K562 (cell line): ENCODE measurements around the gene ITPR2. TPM values are rescaled to one million over a fixed set of nuclear protein-coding genes. Genes with fewer than 3 reads are reported as not detected.

ENCODE experiments used
- ATAC-seq: fragments of 200-7000 bp; cut with Tn5 transposase; 3 replicates; pipeline ENCODE4 v1.9.1; 2020; ENCODE audit warnings: moderate library complexity
- BruUV-seq: library from RNA; stranded (reverse); fragments of 400-500 nt; replicated peaks from 2 replicates; lab custom pipeline; 2021; lab: Mats Ljungman, UMichigan
- CTCF ChIA-PET: fragments of 300-600 bp; formaldehyde crosslinking; extraction: SDS; loops from one replicate; lab custom pipeline; 2021; ENCODE audit warnings: low intra/inter-chr PET ratio; lab: Yijun Ruan, JAX
- POLR2A ChIA-PET: fragments of 300-600, 350-650 bp; sonication (Branson Sonifier 250); formaldehyde crosslinking; extraction: SDS; loops from one replicate; lab custom pipeline; 2021; ENCODE audit warnings: antibody characterized with exemption, inconsistent platforms; lab: Yijun Ruan, JAX
- DNase-seq, 4 experiments: peaks; one replicate each; pipeline versions ENCODE4 v3.0.0 to v3.0.0-alpha.2; 2011 to 2018; ENCODE audit warnings: low spot score in 3 of 4, mixed read lengths in 3 of 4; ENCODE audit errors: extremely low read depth in 1 of 4
- FAIRE-seq: peaks from 2 replicates; lab custom pipeline; 2011; peaks lifted over from hg19 to GRCh38; lab: Jason Lieb, UNC
- H2AFZ ChIP-seq: 2 replicates; pipeline ENCODE4 v1.6.0; 2011; ENCODE audit warnings: low read depth, low read length, control low read depth, inconsistent platforms
- H3K27ac ChIP-seq: fragments of 200-600 bp; 3 replicates; pipeline ENCODE4 v1.8.0; 2011; ENCODE audit warnings: low read depth, mild to moderate bottlenecking, control low read depth, inconsistent platforms, low read length, moderate library complexity, mixed read lengths; ENCODE audit errors: extremely low read depth
- H3K27me3 ChIP-seq, 2 experiments: fragments of 300-600 bp in 1 of 2; 2 replicates in 1 of 2; 3 replicates in 1 of 2; pipeline versions ENCODE4 v1.6.0 to v1.8.0; 2011; ENCODE audit warnings: inconsistent platforms in 2 of 2, low read length in 2 of 2, mild to moderate bottlenecking in 1 of 2, mixed read lengths in 1 of 2, moderate library complexity in 1 of 2; ENCODE audit not compliant: control insufficient read depth in 2 of 2, insufficient read depth in 2 of 2
- H3K36me3 ChIP-seq: fragments of 300-600 bp; 3 replicates; pipeline ENCODE4 v1.8.0; 2011; ENCODE audit warnings: mild to moderate bottlenecking, low read length, inconsistent platforms; ENCODE audit not compliant: control insufficient read depth, insufficient read depth
- H3K4me1 ChIP-seq, 2 experiments: fragments of 200-600 bp in 1 of 2; replicated peaks in 1 of 2; 2 replicates in 1 of 2; 3 replicates in 1 of 2; pipeline versions ENCODE4 v1.5.1 to v1.8.0; 2011; ENCODE audit warnings: inconsistent platforms in 2 of 2, low read length in 2 of 2, mild to moderate bottlenecking in 1 of 2, mixed read lengths in 1 of 2, moderate library complexity in 1 of 2; ENCODE audit not compliant: control insufficient read depth in 2 of 2, insufficient read depth in 2 of 2
- H3K4me2 ChIP-seq: 2 replicates; pipeline ENCODE4 v1.6.1; 2011; ENCODE audit warnings: low read length, control low read depth, inconsistent platforms, mixed read lengths; ENCODE audit not compliant: insufficient read depth
- H3K4me3 ChIP-seq: fragments of 200-600 bp; sonication (generic), shearing (Covaris generic); 2 replicates; pipeline ENCODE4 v1.5.1; 2016; ENCODE audit warnings: control low read depth, inconsistent platforms
- H3K79me2 ChIP-seq: fragments of 200-600 bp; 3 replicates; pipeline ENCODE4 v1.8.0; 2011; ENCODE audit warnings: low read length, inconsistent platforms; ENCODE audit not compliant: control insufficient read depth, insufficient read depth
- H3K9ac ChIP-seq, 2 experiments: 2 replicates each; pipeline versions ENCODE4 v1.6.0 to v1.6.1; 2011; ENCODE audit warnings: low read depth in 2 of 2, low read length in 2 of 2, control low read depth in 1 of 2, inconsistent platforms in 1 of 2, mild to moderate bottlenecking in 1 of 2, mixed read lengths in 1 of 2; ENCODE audit not compliant: insufficient read depth in 1 of 2
- H3K9me1 ChIP-seq: one replicate; pipeline ENCODE4 v1.6.0; 2011; ENCODE audit warnings: inconsistent platforms, mild to moderate bottlenecking, low read length, moderate library complexity; ENCODE audit not compliant: control insufficient read depth, insufficient read depth
- H3K9me3 ChIP-seq: replicated peaks from 2 replicates; pipeline ENCODE4 v1.5.1; 2011; ENCODE audit warnings: low read depth, low read length, inconsistent platforms; ENCODE audit not compliant: control insufficient read depth, insufficient read depth
- H4K20me1 ChIP-seq: replicated peaks from 2 replicates; pipeline ENCODE4 v1.6.1; 2011; ENCODE audit warnings: low read length, inconsistent platforms, mixed read lengths; ENCODE audit not compliant: control insufficient read depth, insufficient read depth
- CBFA2T2 ChIP-seq: fragments of 450-650 bp; conservative IDR thresholded peaks from 2 replicates; pipeline ENCODE4 v1.6.1; 2017; ENCODE audit warnings: mild to moderate bottlenecking
- HMG20B ChIP-seq: fragments of 250-450 bp; sonication (Bioruptor Pico); IDR thresholded peaks from 2 replicates; pipeline ENCODE4 v1.5.0; 2021; ENCODE audit warnings: mild to moderate bottlenecking
- JUND ChIP-seq, 2 experiments: IDR thresholded peaks; 2 replicates in 1 of 2; 3 replicates in 1 of 2; pipeline ENCODE4 v1.6.1; 2011; ENCODE audit warnings: borderline replicate concordance in 2 of 2, low read depth in 2 of 2, low read length in 2 of 2, improper control_type of control experiment in 1 of 2, missing biosample characterization in 1 of 2, missing genetic modification characterization in 1 of 2, missing genetic modification reagents in 1 of 2
- WGBS: fragments of 100-300 bp; shearing (Covaris generic); methylation state at CpG from one replicate; pipeline ENCODE4 v1.1.6; 2016; ENCODE audit warnings: low coverage, mixed read lengths; ENCODE audit not compliant: insufficient coverage; ENCODE audit errors: missing lambda C conversion rate; 5-methylcytosine and 5-hydroxymethylcytosine counted together
- in situ Hi-C: fragments of 300-500 bp; cut with MboI; formaldehyde crosslinking; loops from 4 replicates; pipeline ENCODE4 v1.15.0; 2018; ENCODE audit warnings: inconsistent platforms, mixed read lengths
- intact Hi-C: fragments of 100-400 bp; cut with micrococcal nuclease; formaldehyde crosslinking; loops from 2 replicates; pipeline ENCODE4 v1.14.2; 2022
- polyA plus RNA-seq, 8 experiments: library from polyadenylated mRNA; depleted of rRNA in 4 of 8; stranded (reverse) in 5 of 8; unstranded in 3 of 8; fragments of >200 nt; fragmentation: Nextera tagmentation in 2 of 8; fragmentation: Illumina TruSeq in 1 of 8; extraction: Ambion mirVana in 2 of 8; extraction: Trizol in 1 of 8; gene quantifications; 2 replicates each; pipeline versions ENCODE4 v1.2.1 to v1.2.3, GENCODE V29; 2011 to 2014; ENCODE audit warnings: inconsistent platforms in 1 of 8, missing spikeins in 1 of 8
- total RNA-seq, 7 experiments: library from RNA; depleted of rRNA in 6 of 7; stranded (reverse); fragments of >200 nt in 6 of 7; fragmentation: Illumina TruSeq in 2 of 7; extraction: Trizol in 2 of 7; gene quantifications; 2 replicates each; pipeline versions ENCODE4 v1.2.1 to v1.2.3, GENCODE V29; 2011 to 2021; ENCODE audit warnings: low replicate concordance in 1 of 7
- TF ChIP-seq, protein P1 (sequence below), 2 experiments: fragments of 450-650 bp in 1 of 2; IDR thresholded peaks; 2 replicates each; pipeline ENCODE4 v1.6.1; 2011 to 2017; ENCODE audit warnings: low read depth in 2 of 2, antibody characterized with exemption in 1 of 2, borderline replicate concordance in 1 of 2, low read length in 1 of 2, mild to moderate bottlenecking in 1 of 2, mixed read lengths in 1 of 2; ENCODE audit not compliant: control insufficient read depth in 1 of 2
- TF ChIP-seq, protein P2 (sequence below): fragments of 250-450 bp; sonication (Bioruptor Pico); IDR thresholded peaks from 2 replicates; pipeline ENCODE4 v1.4.0; 2020; ENCODE audit warnings: mild to moderate bottlenecking, moderate library complexity

The ITPR2 gene
- total and polyA plus RNA-seq, 9 of the 15 experiments (the other 6 are each of a cell fraction or from before 2014, with no cell fraction given): 0.21 to 3.3 (median 0.95) TPM

DNA sequence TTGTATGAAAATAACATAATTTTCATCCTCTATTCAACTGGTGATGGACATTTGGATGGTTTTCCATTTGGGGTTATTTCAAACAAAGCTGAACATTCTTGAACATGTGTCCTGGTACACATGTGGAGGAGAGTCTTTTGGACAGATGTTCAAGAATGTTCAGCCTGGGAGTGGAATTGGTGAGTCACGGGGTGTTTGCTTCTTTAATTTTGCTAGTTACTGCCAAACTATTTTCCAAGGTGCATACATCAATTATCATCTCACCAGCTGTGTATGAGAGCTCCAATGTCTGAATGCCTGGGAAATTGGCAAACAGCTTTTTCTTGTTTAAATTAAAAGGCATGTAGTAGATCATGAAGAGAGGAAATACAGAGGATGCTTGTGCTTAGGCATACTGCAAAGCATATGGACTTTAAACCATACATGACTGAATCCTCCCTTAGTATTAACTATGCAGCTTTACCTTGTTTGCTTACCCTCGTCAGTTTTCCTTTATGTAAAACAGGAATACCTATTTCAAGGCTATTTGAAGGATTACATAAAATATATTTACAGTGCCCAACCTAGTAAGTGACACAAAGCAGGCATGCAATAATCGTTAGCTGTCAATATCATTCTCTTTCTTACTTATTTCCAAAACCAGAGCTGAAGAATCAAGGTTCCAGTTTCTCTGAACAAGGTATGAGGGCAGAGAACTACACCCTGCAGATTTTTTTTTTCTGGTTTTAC, 152.1 kb downstream of the ITPR2 start:
- no peak overlapping the region for H3K4me3 ChIP-seq
- ChIA-PET CTCF (no interaction called here), POLR2A (no interaction called here)
- in situ Hi-C loops (no loop called here), intact Hi-C loops (no loop called here)
- ATAC-seq (no peak), DNase-seq (no peak), FAIRE-seq (no peak)
- H3K9me3 ChIP-seq: no peaks in the 10 kb centered on the region; the same call in 1 of the 2 replicates
- WGBS: 6% methylated on average over 3 of the region's 3 CpGs
- H3K36me3 ChIP-seq: no peaks in the 10 kb centered on the region
- no peak overlapping the region for H3K27ac ChIP-seq
- H3K27me3 ChIP-seq: no peaks in the 10 kb centered on the region; a peak in 1 of 5 replicates
- H3K9ac ChIP-seq: no peak overlapping the region
- H3K9me1 ChIP-seq: no peaks in the 10 kb centered on the region
- no peaks in the 10 kb centered on the region for H3K79me2 ChIP-seq
- no TSS peak for BruUV-seq
- TF ChIP-seq, protein P1, sequence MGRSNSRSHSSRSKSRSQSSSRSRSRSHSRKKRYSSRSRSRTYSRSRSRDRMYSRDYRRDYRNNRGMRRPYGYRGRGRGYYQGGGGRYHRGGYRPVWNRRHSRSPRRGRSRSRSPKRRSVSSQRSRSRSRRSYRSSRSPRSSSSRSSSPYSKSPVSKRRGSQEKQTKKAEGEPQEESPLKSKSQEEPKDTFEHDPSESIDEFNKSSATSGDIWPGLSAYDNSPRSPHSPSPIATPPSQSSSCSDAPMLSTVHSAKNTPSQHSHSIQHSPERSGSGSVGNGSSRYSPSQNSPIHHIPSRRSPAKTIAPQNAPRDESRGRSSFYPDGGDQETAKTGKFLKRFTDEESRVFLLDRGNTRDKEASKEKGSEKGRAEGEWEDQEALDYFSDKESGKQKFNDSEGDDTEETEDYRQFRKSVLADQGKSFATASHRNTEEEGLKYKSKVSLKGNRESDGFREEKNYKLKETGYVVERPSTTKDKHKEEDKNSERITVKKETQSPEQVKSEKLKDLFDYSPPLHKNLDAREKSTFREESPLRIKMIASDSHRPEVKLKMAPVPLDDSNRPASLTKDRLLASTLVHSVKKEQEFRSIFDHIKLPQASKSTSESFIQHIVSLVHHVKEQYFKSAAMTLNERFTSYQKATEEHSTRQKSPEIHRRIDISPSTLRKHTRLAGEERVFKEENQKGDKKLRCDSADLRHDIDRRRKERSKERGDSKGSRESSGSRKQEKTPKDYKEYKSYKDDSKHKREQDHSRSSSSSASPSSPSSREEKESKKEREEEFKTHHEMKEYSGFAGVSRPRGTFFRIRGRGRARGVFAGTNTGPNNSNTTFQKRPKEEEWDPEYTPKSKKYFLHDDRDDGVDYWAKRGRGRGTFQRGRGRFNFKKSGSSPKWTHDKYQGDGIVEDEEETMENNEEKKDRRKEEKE (IDR thresholded peaks at IDR 0.05; ENCODE audit: borderline replicate concordance in 1 of 2, control insufficient read depth in 1 of 2, low read depth in 2 of 2, low read length in 1 of 2): no peak
- TF ChIP-seq, protein P2, sequence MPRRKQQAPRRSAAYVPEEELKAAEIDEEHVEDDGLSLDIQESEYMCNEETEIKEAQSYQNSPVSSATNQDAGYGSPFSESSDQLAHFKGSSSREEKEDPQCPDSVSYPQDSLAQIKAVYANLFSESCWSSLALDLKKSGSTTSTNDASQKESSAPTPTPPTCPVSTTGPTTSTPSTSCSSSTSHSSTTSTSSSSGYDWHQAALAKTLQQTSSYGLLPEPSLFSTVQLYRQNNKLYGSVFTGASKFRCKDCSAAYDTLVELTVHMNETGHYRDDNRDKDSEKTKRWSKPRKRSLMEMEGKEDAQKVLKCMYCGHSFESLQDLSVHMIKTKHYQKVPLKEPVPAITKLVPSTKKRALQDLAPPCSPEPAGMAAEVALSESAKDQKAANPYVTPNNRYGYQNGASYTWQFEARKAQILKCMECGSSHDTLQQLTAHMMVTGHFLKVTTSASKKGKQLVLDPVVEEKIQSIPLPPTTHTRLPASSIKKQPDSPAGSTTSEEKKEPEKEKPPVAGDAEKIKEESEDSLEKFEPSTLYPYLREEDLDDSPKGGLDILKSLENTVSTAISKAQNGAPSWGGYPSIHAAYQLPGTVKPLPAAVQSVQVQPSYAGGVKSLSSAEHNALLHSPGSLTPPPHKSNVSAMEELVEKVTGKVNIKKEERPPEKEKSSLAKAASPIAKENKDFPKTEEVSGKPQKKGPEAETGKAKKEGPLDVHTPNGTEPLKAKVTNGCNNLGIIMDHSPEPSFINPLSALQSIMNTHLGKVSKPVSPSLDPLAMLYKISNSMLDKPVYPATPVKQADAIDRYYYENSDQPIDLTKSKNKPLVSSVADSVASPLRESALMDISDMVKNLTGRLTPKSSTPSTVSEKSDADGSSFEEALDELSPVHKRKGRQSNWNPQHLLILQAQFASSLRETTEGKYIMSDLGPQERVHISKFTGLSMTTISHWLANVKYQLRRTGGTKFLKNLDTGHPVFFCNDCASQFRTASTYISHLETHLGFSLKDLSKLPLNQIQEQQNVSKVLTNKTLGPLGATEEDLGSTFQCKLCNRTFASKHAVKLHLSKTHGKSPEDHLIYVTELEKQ: no peak
- no peak for TF ChIP-seq CBFA2T2
- no peak for TF ChIP-seq HMG20B (CRISPR knock-in tag)
- TF ChIP-seq JUND (IDR thresholded peaks at IDR 0.05; ENCODE audit: borderline replicate concordance, low read depth, low read length): peak; percentile 13; the same call in 1 of the 2 replicates
- TF ChIP-seq JUND (tag; IDR thresholded peaks at IDR 0.05; ENCODE audit: borderline replicate concordance, low read depth, low read length): no peak
- no peaks in the 10 kb centered on the region for H4K20me1 ChIP-seq
- no peaks in the 10 kb centered on the region; a peak in 1 of 5 replicates for H3K4me1 ChIP-seq
- H2AFZ ChIP-seq: no peak overlapping the region
- no peak overlapping the region for H3K4me2 ChIP-seq
